SU-DHL-6 (cell line): ENCODE results near the gene ADGRG7.

Experiments
- H2AFZ ChIP-seq: fragments of 200-600 bp; sonication (generic); 2 replicates; pipeline ENCODE4 v1.6.1; 2014; ENCODE audit warnings: low read depth, mild to moderate bottlenecking, moderate library complexity, mixed read lengths, antibody characterized with exemption, low read length; ENCODE audit not compliant: severe bottlenecking
- H3F3A ChIP-seq: fragments of 200-600 bp; shearing (Covaris generic); 2 replicates; pipeline ENCODE4 v1.6.0; 2016; ENCODE audit warnings: antibody characterized with exemption, mild to moderate bottlenecking; ENCODE audit not compliant: insufficient read depth
- H3K27ac ChIP-seq: fragments of 200-600 bp; sonication (generic); 2 replicates; pipeline ENCODE4 v1.5.1; 2016; ENCODE audit warnings: low read depth, mild to moderate bottlenecking, low read length, moderate library complexity, mixed read lengths
- H3K27me3 ChIP-seq: fragments of 200-600 bp; sonication (generic), shearing (Covaris generic); 2 replicates; pipeline ENCODE4 v1.6.0; 2014; ENCODE audit warnings: mild to moderate bottlenecking, low read length
- H3K36me3 ChIP-seq: fragments of 200-600 bp; sonication (generic); 2 replicates; pipeline ENCODE4 v1.6.1; 2014; ENCODE audit warnings: mild to moderate bottlenecking, low read length, mixed read lengths
- H3K4me2 ChIP-seq: fragments of 300-600, 200-600 bp; shearing (Covaris generic), sonication (generic); 2 replicates; pipeline ENCODE4 v1.6.0; 2014; ENCODE audit warnings: low read length, low read depth, mild to moderate bottlenecking; ENCODE audit not compliant: poor library complexity, severe bottlenecking
- H3K4me3 ChIP-seq: fragments of 200-600 bp; sonication (generic); 2 replicates; pipeline ENCODE4 v1.5.1; 2014; ENCODE audit warnings: antibody characterized with exemption, low read length, mild to moderate bottlenecking, mixed read lengths; ENCODE audit not compliant: insufficient read depth, poor library complexity, severe bottlenecking
- H3K79me2 ChIP-seq: fragments of 200-600 bp; sonication (generic); 2 replicates; pipeline ENCODE4 v1.6.1; 2014; ENCODE audit warnings: mild to moderate bottlenecking, low read length, moderate library complexity; ENCODE audit not compliant: insufficient read depth
- H3K9ac ChIP-seq: fragments of 200-600 bp; sonication (generic); 2 replicates; pipeline ENCODE4 v1.7.0; 2014; ENCODE audit warnings: mild to moderate bottlenecking, low read length
- H3K9me2 ChIP-seq: fragments of 200-600 bp; sonication (generic); replicated peaks from 2 replicates; pipeline ENCODE4 v1.6.1; 2014; ENCODE audit warnings: low read length; ENCODE audit not compliant: insufficient read depth
- H3K9me3 ChIP-seq: fragments of 200-600 bp; sonication (generic); 2 replicates; pipeline ENCODE4 v1.6.1; 2014; ENCODE audit warnings: low read length, mixed read lengths; ENCODE audit not compliant: insufficient read depth
- H4K20me1 ChIP-seq: fragments of 200-600 bp; sonication (generic); 2 replicates; pipeline ENCODE4 v1.6.1; 2014; ENCODE audit warnings: low read depth, mild to moderate bottlenecking, antibody characterized with exemption, low read length, moderate library complexity, mixed read lengths
- EZH2phosphoT487 ChIP-seq: fragments of 200-600 bp; sonication (generic), shearing (Covaris generic); conservative IDR thresholded peaks from 2 replicates; pipeline ENCODE4 v1.6.1; 2018; ENCODE audit warnings: mild to moderate bottlenecking, antibody characterized with exemption, low read length, moderate library complexity, mixed read lengths
- TF ChIP-seq, protein P1 (sequence below): fragments of 200-600 bp; sonication (generic); IDR thresholded peaks from one replicate; pipeline ENCODE4 v1.5.1; 2017; ENCODE audit warnings: antibody characterized with exemption, mild to moderate bottlenecking, low read length, moderate library complexity; ENCODE audit not compliant: insufficient read depth, poor library complexity, severe bottlenecking

ADGRG7 gene

DNA sequence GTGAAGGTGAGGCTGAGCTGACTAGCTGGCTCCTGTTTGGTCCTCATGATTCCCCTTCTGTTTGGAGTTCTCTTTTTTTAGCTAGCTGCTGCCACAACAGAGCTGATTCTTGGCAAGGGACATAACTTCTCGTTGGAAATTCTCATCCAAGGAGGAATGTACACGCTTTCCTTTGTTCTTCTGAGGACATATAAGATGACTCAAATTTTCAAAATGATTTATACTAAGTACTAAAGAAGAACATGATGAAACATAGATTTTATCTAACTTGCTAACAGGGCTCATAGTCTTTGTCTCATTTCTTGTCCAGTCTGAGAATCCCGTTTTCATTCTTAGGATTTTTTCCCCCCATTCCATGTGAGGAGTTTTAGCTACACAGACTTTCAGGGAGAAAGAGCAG lies 97.0 kb downstream of the ADGRG7 start:
- peak overlapping the region; percentile 44 for H2AFZ ChIP-seq
- H3F3A ChIP-seq, result no peaks in the 10 kb centered on the region; the same call in 1 of the 2 replicates
- no peaks in the 10 kb centered on the region for H3K27me3 ChIP-seq
- H3K4me2 ChIP-seq, result no peak overlapping the region
- no peaks in the 10 kb centered on the region for H3K9me3 ChIP-seq
- no peak overlapping the region for H3K27ac ChIP-seq
- no peaks in the 10 kb centered on the region for H3K36me3 ChIP-seq
- TF ChIP-seq, protein P1, sequence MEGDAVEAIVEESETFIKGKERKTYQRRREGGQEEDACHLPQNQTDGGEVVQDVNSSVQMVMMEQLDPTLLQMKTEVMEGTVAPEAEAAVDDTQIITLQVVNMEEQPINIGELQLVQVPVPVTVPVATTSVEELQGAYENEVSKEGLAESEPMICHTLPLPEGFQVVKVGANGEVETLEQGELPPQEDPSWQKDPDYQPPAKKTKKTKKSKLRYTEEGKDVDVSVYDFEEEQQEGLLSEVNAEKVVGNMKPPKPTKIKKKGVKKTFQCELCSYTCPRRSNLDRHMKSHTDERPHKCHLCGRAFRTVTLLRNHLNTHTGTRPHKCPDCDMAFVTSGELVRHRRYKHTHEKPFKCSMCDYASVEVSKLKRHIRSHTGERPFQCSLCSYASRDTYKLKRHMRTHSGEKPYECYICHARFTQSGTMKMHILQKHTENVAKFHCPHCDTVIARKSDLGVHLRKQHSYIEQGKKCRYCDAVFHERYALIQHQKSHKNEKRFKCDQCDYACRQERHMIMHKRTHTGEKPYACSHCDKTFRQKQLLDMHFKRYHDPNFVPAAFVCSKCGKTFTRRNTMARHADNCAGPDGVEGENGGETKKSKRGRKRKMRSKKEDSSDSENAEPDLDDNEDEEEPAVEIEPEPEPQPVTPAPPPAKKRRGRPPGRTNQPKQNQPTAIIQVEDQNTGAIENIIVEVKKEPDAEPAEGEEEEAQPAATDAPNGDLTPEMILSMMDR, result no peak
- TF ChIP-seq EZH2phosphoT487, result no peak
- H3K9ac ChIP-seq, result no peak overlapping the region
- peaks cover 6% of the 10 kb centered on the region for H4K20me1 ChIP-seq
- no peaks in the 10 kb centered on the region for H3K9me2 ChIP-seq
- no peak overlapping the region for H3K4me3 ChIP-seq
- peaks cover 18% of the 10 kb centered on the region for H3K79me2 ChIP-seq

DNA sequence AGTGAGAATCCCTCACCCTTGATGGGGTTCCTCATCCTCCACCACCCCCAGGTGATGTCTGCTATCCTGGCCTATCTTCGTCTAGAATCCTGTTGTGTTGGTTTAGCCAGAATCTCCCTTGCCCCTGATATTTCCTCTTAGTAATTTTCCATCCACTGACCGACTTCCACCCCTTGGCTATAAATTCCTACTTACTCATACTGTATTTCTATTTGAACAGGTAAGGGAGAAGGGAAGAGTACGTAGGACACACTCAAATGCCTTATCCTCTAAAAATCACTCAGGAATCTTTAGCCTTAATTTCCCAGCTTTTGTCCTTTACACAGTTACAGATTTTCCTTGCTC lies 99.2 kb downstream of the ADGRG7 start:
- H3F3A ChIP-seq, result no peaks in the 10 kb centered on the region; the same call in 1 of the 2 replicates
- H3K9ac ChIP-seq, result peak overlapping the region; percentile 73
- H3K27ac ChIP-seq, result peak overlapping the region; percentile 38; the same call in 1 of the 2 replicates
- peak overlapping the region; percentile 88 for H3K4me2 ChIP-seq
- peaks cover 41% of the 10 kb centered on the region for H3K79me2 ChIP-seq
- H3K9me3 ChIP-seq, result no peaks in the 10 kb centered on the region
- H2AFZ ChIP-seq, result peak overlapping the region; percentile 98
- peaks cover 3% of the 10 kb centered on the region; the same call in 1 of the 2 replicates for H3K36me3 ChIP-seq
- no peaks in the 10 kb centered on the region for H3K27me3 ChIP-seq
- TF ChIP-seq EZH2phosphoT487, result no peak
- TF ChIP-seq, protein P1, result no peak
- H4K20me1 ChIP-seq, result peaks cover 15% of the 10 kb centered on the region
- no peaks in the 10 kb centered on the region for H3K9me2 ChIP-seq
- peak overlapping the region; percentile 83 for H3K4me3 ChIP-seq

DNA sequence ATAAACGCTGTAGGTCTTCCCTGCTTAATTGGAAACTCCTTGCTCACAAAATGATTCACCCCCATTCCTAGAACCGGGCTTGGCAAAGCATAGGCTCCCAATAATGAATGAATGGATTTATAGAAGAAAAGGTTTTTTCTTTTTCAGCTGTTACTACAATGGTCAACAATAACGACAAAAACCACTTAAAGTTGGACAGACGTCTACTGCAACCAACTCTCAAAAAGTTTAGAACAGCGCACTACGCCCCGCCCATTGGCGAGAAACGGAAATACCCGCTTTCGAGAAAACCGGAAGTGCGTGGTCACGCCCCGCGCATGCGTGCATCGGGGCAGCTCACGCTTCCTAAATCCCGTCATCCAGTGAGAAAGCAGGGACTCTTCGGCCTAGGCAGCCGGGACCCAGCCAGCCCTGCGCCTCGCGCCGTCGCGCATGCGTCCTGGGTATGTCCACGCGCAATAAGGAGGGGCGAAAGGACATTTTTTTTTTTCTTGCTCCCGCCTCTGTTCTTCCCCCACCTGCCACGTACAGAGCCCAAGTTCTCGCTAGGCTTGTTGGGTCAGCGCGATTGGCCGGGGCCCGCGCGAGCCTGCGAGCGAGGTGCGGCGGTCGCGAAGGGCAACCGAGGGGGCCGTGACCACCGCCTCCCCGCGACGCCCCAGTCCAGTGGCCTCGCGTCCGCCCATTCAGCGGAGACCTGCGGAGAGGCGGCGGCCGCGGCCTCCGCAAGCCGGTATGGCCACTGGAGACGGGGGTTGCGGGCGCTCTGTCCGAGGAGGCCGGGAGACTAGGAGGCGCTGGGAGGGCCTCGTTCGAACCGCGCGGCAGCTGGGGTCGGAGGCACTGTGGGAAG lies 99.8 kb downstream of the ADGRG7 start, which contains the start of gene TFG:
Gene TFG (plus strand): TSS at position 506 of the 853 bp plus-strand sequence. CDS start 4,192 bp downstream, outside the sequence.
- H3K36me3 ChIP-seq, result peaks cover 3% of the 10 kb centered on the region; the same call in 1 of the 2 replicates
- H3K27me3 ChIP-seq, result no peaks in the 10 kb centered on the region
- peaks cover 15% of the 10 kb centered on the region for H4K20me1 ChIP-seq
- H3K9me3 ChIP-seq, result no peaks in the 10 kb centered on the region
- H3K9me2 ChIP-seq, result no peaks in the 10 kb centered on the region
- no peaks in the 10 kb centered on the region; the same call in 1 of the 2 replicates for H3F3A ChIP-seq
- H3K4me3 ChIP-seq, result peak within 1 kb of the TSS; percentile 83
- H3K4me2 ChIP-seq, result peak within 1 kb of the TSS; percentile 88
- H3K79me2 ChIP-seq, result peaks cover 42% of the 10 kb centered on the region
- peak within 1 kb of the TSS; percentile 54 for H3K27ac ChIP-seq
- H2AFZ ChIP-seq, result peak within 1 kb of the TSS; percentile 98
- H3K9ac ChIP-seq, result peak within 1 kb of the TSS; percentile 73
- TF ChIP-seq EZH2phosphoT487, result no peak
- TF ChIP-seq, protein P1, result no peak
